Breast epithelium (tissue), 4 donors: ENCODE measurements around the gene U2AF1L4. TPM values are rescaled to one million over a fixed set of nuclear protein-coding genes. Genes with fewer than 3 reads are reported as not detected.
"Not testable (repeated sequence)": the region's sequence is repeated elsewhere in the genome, so short reads cannot be mapped to it uniquely, and the experiment has no call there.

ENCODE experiments used
- DNase-seq, 2 donors: peaks; one replicate each; pipeline ENCODE4 v3.0.0-alpha.2; 2019; ENCODE audit warnings: low spot score in 2 of 2
- H3K27ac ChIP-seq, 2 donors: fragments of 200-600 bp; sonication (generic) in 1 of 2; one replicate each; pipeline ENCODE4 v1.5.1; 2016 to 2019; ENCODE audit warnings: mild to moderate bottlenecking in 1 of 2
- H3K27me3 ChIP-seq, 2 donors: fragments of 200-600 bp; sonication (generic) in 1 of 2; one replicate each; pipeline versions ENCODE4 v1.5.1 to v1.6.0; 2017 to 2019; ENCODE audit warnings: control low read depth in 1 of 2, mild to moderate bottlenecking in 1 of 2
- H3K36me3 ChIP-seq: fragments of 200-600 bp; one replicate; pipeline ENCODE4 v1.5.1; 2019
- H3K4me1 ChIP-seq, 2 donors: fragments of 200-600 bp; sonication (generic); one replicate each; pipeline ENCODE4 v1.5.1; 2016 to 2019; ENCODE audit warnings: control low read depth in 1 of 2
- H3K4me3 ChIP-seq, 3 donors: fragments of 200-600 bp; sonication (generic); 1 replicate in 2 of 3; 2 replicates in 1 of 3; pipeline ENCODE4 v1.5.1; 2016 to 2019; ENCODE audit warnings: mild to moderate bottlenecking in 3 of 3, moderate library complexity in 2 of 3
- H3K9me3 ChIP-seq, 2 donors: fragments of 200-600 bp; sonication (generic) in 1 of 2; one replicate each; pipeline ENCODE4 v1.5.1; 2016 to 2019; ENCODE audit warnings: control low read depth in 1 of 2
- CTCF ChIP-seq, 3 donors: fragments of 450-650 bp; IDR thresholded peaks; one replicate each; pipeline ENCODE4 v1.5.1; 2016 to 2017; ENCODE audit warnings: antibody characterized with exemption in 3 of 3, mild to moderate bottlenecking in 3 of 3, moderate library complexity in 3 of 3
- POLR2A ChIP-seq: fragments of 450-650 bp; IDR thresholded peaks from one replicate; pipeline ENCODE4 v1.6.1; 2016; ENCODE audit warnings: antibody characterized with exemption, mild to moderate bottlenecking, moderate library complexity
- POLR2AphosphoS5 ChIP-seq, 3 donors: sonication (generic); formaldehyde crosslinking; IDR thresholded peaks; one replicate each; pipeline ENCODE4 v1.6.1; 2017; ENCODE audit warnings: antibody characterized with exemption in 3 of 3
- intact Hi-C: fragments of 100-400 bp; cut with DNase I; formaldehyde crosslinking; loops from one replicate; pipeline ENCODE4 v1.15.1; 2023; ENCODE audit warnings: low total_unique reads
- total RNA-seq, 3 donors: library from RNA; depleted of rRNA; stranded (reverse); fragments of >200 nt; gene quantifications; one replicate each; pipeline ENCODE4 v1.1.0, GENCODE V29; 2016

The U2AF1L4 gene
- total RNA-seq, 3 donors from 2014 or later, result 15.7 to 37.5 (median 19.5) TPM

- peak within 1 kb of the TSS; percentile 72 to 82 (median 79) for H3K4me3 ChIP-seq
- H3K4me1 ChIP-seq, result peaks cover 0 to 4% of the 10 kb centered on the region in 2 donors
- H3K36me3 ChIP-seq, result no peaks in the 10 kb centered on the region
- H3K27me3 ChIP-seq, result no peaks in the 10 kb centered on the region
- no peaks in the 10 kb centered on the region for H3K9me3 ChIP-seq
- DNase-seq, result peak; percentile 98 to 99
- intact Hi-C loops, result no loop called here
- TF ChIP-seq CTCF (IDR thresholded peaks at IDR 0.05), result no peak
- no peak for TF ChIP-seq POLR2A
- H3K27ac ChIP-seq, result peak within 1 kb of the TSS in 1 of 2 donors; percentile 36
These were observed 30.3 kb upstream of the U2AF1L4 start, which contains the start of gene ARHGAP33 for GRCh38 chr19:35775298-35776101. ARHGAP33 (plus strand) TSS chr19:35775564; CDS start chr19:35775659, 95 bp downstream.

GRCh38 chr19:35775046-35775297, 29.8 kb upstream of the U2AF1L4 start:
- intact Hi-C loops, result no loop called here
- Histone ChIP-seq H3K4me3 (peak overlapping the region; percentile 72 to 82 (median 79)), H3K27ac (no peak overlapping the region), H3K4me1 (peaks cover 0 to 4% of the 10 kb centered on the region in 2 donors), H3K27me3 (no peaks in the 10 kb centered on the region), H3K9me3 (no peaks in the 10 kb centered on the region), H3K36me3 (no peaks in the 10 kb centered on the region)
- TF ChIP-seq POLR2AphosphoS5 (IDR thresholded peaks at IDR 0.05), result no peak
- no peak for TF ChIP-seq POLR2A
- no peak for TF ChIP-seq CTCF (IDR thresholded peaks at IDR 0.05)
- no peak for DNase-seq

- intact Hi-C loops, result no loop called here
- TF ChIP-seq CTCF (IDR thresholded peaks at IDR 0.05) (no peak), POLR2AphosphoS5 (IDR thresholded peaks at IDR 0.05) (no peak), POLR2A (no peak)
- H3K4me3 ChIP-seq, result peak overlapping the region; percentile 72 to 82 (median 79)
These were observed 29.2 kb upstream of the U2AF1L4 start for GRCh38 chr19:35774274-35775045.

GRCh38 chr19:35773020-35773806, 28.0 kb upstream of the U2AF1L4 start:
- Histone ChIP-seq H3K4me1 (peaks cover 0 to 4% of the 10 kb centered on the region in 2 donors), H3K4me3 (no peak overlapping the region), H3K36me3 (no peaks in the 10 kb centered on the region), H3K27me3 (no peaks in the 10 kb centered on the region), H3K27ac (no peak overlapping the region), H3K9me3 (no peaks in the 10 kb centered on the region)
- TF ChIP-seq POLR2AphosphoS5 (IDR thresholded peaks at IDR 0.05) (no peak), CTCF (IDR thresholded peaks at IDR 0.05) (no peak), POLR2A (no peak)
- intact Hi-C loops, result no loop called here
- no peak for DNase-seq

More at GRCh38 chr19:35774274-35775045, 29.2 kb upstream of the U2AF1L4 start:
- no peak for DNase-seq
- no peaks in the 10 kb centered on the region for H3K36me3 ChIP-seq
- H3K27me3 ChIP-seq, result no peaks in the 10 kb centered on the region
- H3K4me1 ChIP-seq, result peaks cover 0 to 4% of the 10 kb centered on the region in 2 donors
- H3K27ac ChIP-seq, result no peak overlapping the region
- no peaks in the 10 kb centered on the region for H3K9me3 ChIP-seq

- H3K36me3 ChIP-seq, H3K9me3 ChIP-seq, intact Hi-C loops, H3K27ac ChIP-seq, H3K4me1 ChIP-seq, H3K4me3 ChIP-seq, DNase-seq, H3K27me3 ChIP-seq: not testable (repeated sequence)
These were observed 27.1 kb upstream of the U2AF1L4 start for GRCh38 chr19:35772362-35772761.
